Left ventricle myocardium superior (tissue), 1 donor: ENCODE measurements around the gene CACNA2D3. TPM values are rescaled to one million over a fixed set of nuclear protein-coding genes. Genes with fewer than 3 reads are reported as not detected.
"Not testable (repeated sequence)": the region's sequence is repeated elsewhere in the genome, so short reads cannot be mapped to it uniquely, and the experiment has no call there.

Experiments used
- ATAC-seq: fragments of 200-7000 bp; cut with Tn5 transposase; one replicate; pipeline ENCODE4 v1.9.1; 2020; ENCODE audit warnings: mild to moderate bottlenecking, moderate library complexity
- DNase-seq: peaks from one replicate; pipeline ENCODE4 v3.0.0-alpha.2; 2020
- intact Hi-C: fragments of 100-400 bp; cut with micrococcal nuclease; formaldehyde crosslinking; loops from one replicate; pipeline ENCODE4 v1.11.0; 2022
- total RNA-seq: library from RNA; stranded (reverse); fragmentation: NEBNext Ultra II Directional; extraction: Animal tissue kit (Norgen Biotek cat#: 25700); gene quantifications from one replicate; pipeline ENCODE4 v1.2.1, GENCODE V29; 2021
- donor health status: DM: no; HTN: yes; CAD: no; lungs with severe emphysema.

Gene CACNA2D3
- total RNA-seq, 1 donor from 2014 or later = 26.9 TPM

- no peak for ATAC-seq
- intact Hi-C loops = no loop called here
- no peak for DNase-seq
These were observed 503.7 kb downstream of the CACNA2D3 start for GRCh38 chr3:54625805-54626787.

GRCh38 chr3:54628888-54629441 is 506.6 kb downstream of the CACNA2D3 start:
- ATAC-seq (no peak), DNase-seq (no peak)
- intact Hi-C loops = no loop called here

GRCh38 chr3:54630101-54630623 is 507.8 kb downstream of the CACNA2D3 start:
- ATAC-seq = no peak
- intact Hi-C loops = no loop called here

GRCh38 chr3:54631001-54631400 is 508.6 kb downstream of the CACNA2D3 start:
- intact Hi-C loops, ATAC-seq, DNase-seq: not testable (repeated sequence)

More at GRCh38 chr3:54630101-54630623, 507.8 kb downstream of the CACNA2D3 start:
- no peak for DNase-seq

- ATAC-seq = no peak
These were observed 509.4 kb downstream of the CACNA2D3 start for GRCh38 chr3:54631516-54632325.

GRCh38 chr3:54632326-54632665 is 509.9 kb downstream of the CACNA2D3 start:
- DNase-seq (no peak), ATAC-seq (no peak)
- intact Hi-C loops = no loop called here

More at GRCh38 chr3:54631516-54632325, 509.4 kb downstream of the CACNA2D3 start:
- DNase-seq = no peak
- intact Hi-C loops = no loop called here

- intact Hi-C loops = no loop called here
- ATAC-seq (no peak), DNase-seq (no peak)
These were observed 510.5 kb downstream of the CACNA2D3 start for GRCh38 chr3:54632834-54633233.

GRCh38 chr3:54633444-54634121 is 511.2 kb downstream of the CACNA2D3 start:
- intact Hi-C loops = no loop called here
- no peak for DNase-seq
- ATAC-seq = no peak

GRCh38 chr3:54634122-54634469 is 511.7 kb downstream of the CACNA2D3 start:
- intact Hi-C loops = no loop called here
- no peak for ATAC-seq
- no peak for DNase-seq

GRCh38 chr3:54639790-54640372 is 517.5 kb downstream of the CACNA2D3 start:
- ATAC-seq, DNase-seq, intact Hi-C loops: not testable (repeated sequence)

GRCh38 chr3:54641226-54642014 is 519.1 kb downstream of the CACNA2D3 start:
- no peak for DNase-seq

GRCh38 chr3:54642147-54642546 is 519.8 kb downstream of the CACNA2D3 start:
- DNase-seq (no peak), ATAC-seq (no peak)
- intact Hi-C loops = no loop called here

More at GRCh38 chr3:54641226-54642014, 519.1 kb downstream of the CACNA2D3 start:
- no peak for ATAC-seq
- intact Hi-C loops = no loop called here

- ATAC-seq = no peak
- no peak for DNase-seq
- intact Hi-C loops = no loop called here
These were observed 525.4 kb downstream of the CACNA2D3 start for GRCh38 chr3:54647721-54648120.

GRCh38 chr3:54649551-54649950 is 527.2 kb downstream of the CACNA2D3 start:
- no peak for ATAC-seq
- DNase-seq = no peak
- intact Hi-C loops = no loop called here

GRCh38 chr3:54653456-54654195 is 531.3 kb downstream of the CACNA2D3 start:
- ATAC-seq (no peak), DNase-seq (no peak)
- intact Hi-C loops = no loop called here

- DNase-seq (no peak), ATAC-seq (no peak)
- intact Hi-C loops = no loop called here
These were observed 532.4 kb downstream of the CACNA2D3 start for GRCh38 chr3:54654776-54655175.

GRCh38 chr3:54659347-54659746 is 537.0 kb downstream of the CACNA2D3 start:
- intact Hi-C loops = no loop called here
- DNase-seq (no peak), ATAC-seq (no peak)
